Astrocyte (in vitro differentiated cells and primary cell): Measurements from ENCODE around the gene NFE2L1. TPM values are rescaled to one million over a fixed set of nuclear protein-coding genes. Genes with fewer than 3 reads are reported as not detected.

Experiments
- DNase-seq: peaks from one replicate; pipeline ENCODE4 v3.0.0-alpha.2; 2010; ENCODE audit warnings: low read depth
- FAIRE-seq: peaks from 2 replicates; lab custom pipeline; 2011; peaks lifted over from hg19 to GRCh38; lab: Jason Lieb, UNC
- H2AFZ ChIP-seq: 2 replicates; pipeline ENCODE4 v1.6.0; 2012; ENCODE audit warnings: low read depth, low read length, inconsistent platforms
- H3K27ac ChIP-seq: 2 replicates; pipeline ENCODE4 v1.5.1; 2011; ENCODE audit warnings: low read depth, low read length, inconsistent platforms
- H3K27me3 ChIP-seq: 2 replicates; pipeline ENCODE4 v1.6.0; 2011; ENCODE audit warnings: low read length, inconsistent platforms; ENCODE audit not compliant: insufficient read depth
- H3K36me3 ChIP-seq: 2 replicates; pipeline ENCODE4 v1.5.1; 2011; ENCODE audit warnings: low read length, inconsistent platforms; ENCODE audit not compliant: insufficient read depth
- H3K4me1 ChIP-seq: 2 replicates; pipeline ENCODE4 v1.5.1; 2011; ENCODE audit warnings: low read length, inconsistent platforms; ENCODE audit not compliant: insufficient read depth
- H3K4me2 ChIP-seq: 2 replicates; pipeline ENCODE4 v1.6.0; 2012; ENCODE audit warnings: low read length, inconsistent platforms
- H3K4me3 ChIP-seq: 2 replicates; pipeline ENCODE4 v1.5.1; 2011; ENCODE audit warnings: low read depth, mild to moderate bottlenecking, low read length, inconsistent platforms; ENCODE audit not compliant: insufficient read depth
- H3K79me2 ChIP-seq: 2 replicates; pipeline ENCODE4 v1.6.0; 2012; ENCODE audit warnings: mild to moderate bottlenecking, low read length, inconsistent platforms; ENCODE audit not compliant: insufficient read depth
- H3K9ac ChIP-seq: 2 replicates; pipeline ENCODE4 v1.6.0; 2012; ENCODE audit warnings: mild to moderate bottlenecking, low read length, inconsistent platforms
- H3K9me3 ChIP-seq: 2 replicates; pipeline ENCODE4 v1.5.1; 2012; ENCODE audit warnings: low read depth, mild to moderate bottlenecking, low read length, inconsistent platforms; ENCODE audit not compliant: insufficient read depth
- H4K20me1 ChIP-seq: 2 replicates; pipeline ENCODE4 v1.6.0; 2012; ENCODE audit warnings: low read length, inconsistent platforms; ENCODE audit not compliant: insufficient read depth
- H3K27ac Mint-ChIP-seq: one replicate; pipeline ENCODE4 v1.8.0; 2021; ENCODE audit warnings: mild to moderate bottlenecking, mixed read lengths; ENCODE audit not compliant: unreplicated experiment
- H3K27me3 Mint-ChIP-seq: one replicate; pipeline ENCODE4 v1.8.0; 2021; ENCODE audit warnings: low read depth, mixed read lengths; ENCODE audit not compliant: unreplicated experiment
- H3K36me3 Mint-ChIP-seq: one replicate; pipeline ENCODE4 v1.8.0; 2021; ENCODE audit warnings: low read depth, mixed read lengths; ENCODE audit not compliant: unreplicated experiment
- H3K4me1 Mint-ChIP-seq: one replicate; pipeline ENCODE4 v1.8.0; 2021; ENCODE audit warnings: low read depth, mixed read lengths; ENCODE audit not compliant: unreplicated experiment
- H3K4me3 Mint-ChIP-seq: one replicate; pipeline ENCODE4 v1.8.0; 2021; ENCODE audit warnings: mild to moderate bottlenecking, moderate library complexity, mixed read lengths; ENCODE audit not compliant: unreplicated experiment
- H3K9me3 Mint-ChIP-seq: one replicate; pipeline ENCODE4 v1.8.0; 2021; ENCODE audit warnings: mild to moderate bottlenecking, mixed read lengths; ENCODE audit not compliant: unreplicated experiment
- EZH2 ChIP-seq: IDR thresholded peaks from 2 replicates; pipeline ENCODE4 v1.6.1; 2012; ENCODE audit warnings: mild to moderate bottlenecking, low read length, inconsistent platforms; ENCODE audit not compliant: insufficient read depth
- total RNA-seq: library from RNA; stranded (reverse); gene quantifications from 2 replicates; pipeline ENCODE4 v1.2.1, GENCODE V29; 2021
- TF ChIP-seq, protein P1 (sequence below): IDR thresholded peaks from 2 replicates; pipeline ENCODE4 v1.5.1; 2011; ENCODE audit warnings: low read depth, mild to moderate bottlenecking, inconsistent platforms, low read length, moderate library complexity; ENCODE audit not compliant: insufficient read depth

The NFE2L1 gene
- total RNA-seq, 1 donor from 2014 or later = 344 TPM

DNA sequence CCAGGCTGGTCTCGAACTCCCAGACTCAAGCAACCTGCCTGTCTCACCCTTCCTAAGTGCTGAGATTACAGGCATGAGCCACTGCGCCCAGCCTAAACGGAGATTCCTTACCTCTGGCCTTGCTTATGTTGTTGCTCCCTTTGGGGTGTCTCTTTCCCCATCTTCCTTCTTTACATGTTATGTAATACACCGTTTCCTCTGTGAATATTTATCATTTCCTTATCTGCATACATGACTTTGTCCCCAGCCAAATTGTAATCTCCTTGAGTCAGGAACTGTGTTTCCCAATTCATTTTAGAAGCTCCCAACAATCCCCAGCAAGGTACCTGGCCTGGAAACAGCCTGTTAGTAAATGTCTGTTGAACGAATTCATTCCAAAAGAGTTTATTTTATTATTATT lies 26.2 kb upstream of the NFE2L1 start:
- Mint-ChIP-seq H3K36me3 (peaks cover 2% of the 10 kb centered on the region), H3K4me3 (no peak overlapping the region), H3K9me3 (no peaks in the 10 kb centered on the region), H3K4me1 (peaks cover 13% of the 10 kb centered on the region), H3K27ac (no peak overlapping the region), H3K27me3 (peaks cover 10% of the 10 kb centered on the region)
- Histone ChIP-seq H3K9ac (no peak overlapping the region), H3K36me3 (no peaks in the 10 kb centered on the region), H3K4me1 (peaks cover 30% of the 10 kb centered on the region), H3K9me3 (no peaks in the 10 kb centered on the region), H3K27me3 (no peaks in the 10 kb centered on the region), H3K79me2 (no peaks in the 10 kb centered on the region), H3K4me3 (no peak overlapping the region), H2AFZ (no peak overlapping the region), H3K27ac (no peak overlapping the region), H4K20me1 (no peaks in the 10 kb centered on the region), H3K4me2 (no peak overlapping the region)
- no peak for FAIRE-seq
- DNase-seq = no peak
- TF ChIP-seq EZH2 = no peak
- TF ChIP-seq, protein P1, sequence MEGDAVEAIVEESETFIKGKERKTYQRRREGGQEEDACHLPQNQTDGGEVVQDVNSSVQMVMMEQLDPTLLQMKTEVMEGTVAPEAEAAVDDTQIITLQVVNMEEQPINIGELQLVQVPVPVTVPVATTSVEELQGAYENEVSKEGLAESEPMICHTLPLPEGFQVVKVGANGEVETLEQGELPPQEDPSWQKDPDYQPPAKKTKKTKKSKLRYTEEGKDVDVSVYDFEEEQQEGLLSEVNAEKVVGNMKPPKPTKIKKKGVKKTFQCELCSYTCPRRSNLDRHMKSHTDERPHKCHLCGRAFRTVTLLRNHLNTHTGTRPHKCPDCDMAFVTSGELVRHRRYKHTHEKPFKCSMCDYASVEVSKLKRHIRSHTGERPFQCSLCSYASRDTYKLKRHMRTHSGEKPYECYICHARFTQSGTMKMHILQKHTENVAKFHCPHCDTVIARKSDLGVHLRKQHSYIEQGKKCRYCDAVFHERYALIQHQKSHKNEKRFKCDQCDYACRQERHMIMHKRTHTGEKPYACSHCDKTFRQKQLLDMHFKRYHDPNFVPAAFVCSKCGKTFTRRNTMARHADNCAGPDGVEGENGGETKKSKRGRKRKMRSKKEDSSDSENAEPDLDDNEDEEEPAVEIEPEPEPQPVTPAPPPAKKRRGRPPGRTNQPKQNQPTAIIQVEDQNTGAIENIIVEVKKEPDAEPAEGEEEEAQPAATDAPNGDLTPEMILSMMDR = no peak

DNA sequence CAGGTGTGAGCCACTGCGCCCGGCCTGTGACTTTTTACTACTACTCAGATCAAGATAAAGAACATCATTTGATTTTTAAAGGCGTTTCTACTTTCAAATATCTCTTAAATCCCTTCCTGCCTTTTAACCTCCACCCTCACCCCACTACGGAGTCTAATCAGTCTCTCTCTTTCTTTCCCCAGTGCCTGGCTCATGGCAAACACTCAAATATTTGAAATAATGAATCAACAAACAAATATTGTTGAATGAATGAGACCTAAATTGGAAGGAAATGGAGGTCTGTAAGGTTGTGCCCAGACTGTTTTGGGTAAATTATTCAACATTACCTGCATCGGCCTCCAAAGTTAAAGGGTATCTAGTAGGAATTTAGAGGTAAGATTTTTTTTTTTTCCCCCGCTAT lies 25.3 kb upstream of the NFE2L1 start:
- Mint-ChIP-seq H3K4me3 (no peak overlapping the region), H3K36me3 (peaks cover 2% of the 10 kb centered on the region), H3K27ac (no peak overlapping the region), H3K27me3 (peaks cover 13% of the 10 kb centered on the region), H3K9me3 (no peaks in the 10 kb centered on the region), H3K4me1 (peaks cover 9% of the 10 kb centered on the region)
- FAIRE-seq (no peak), DNase-seq (no peak)
- H3K4me2 ChIP-seq = peak overlapping the region; percentile 90
- no peak overlapping the region for H3K9ac ChIP-seq
- no peaks in the 10 kb centered on the region for H3K79me2 ChIP-seq
- H3K4me1 ChIP-seq = peaks cover 31% of the 10 kb centered on the region
- no peaks in the 10 kb centered on the region for H3K9me3 ChIP-seq
- H3K27ac ChIP-seq = no peak overlapping the region
- H2AFZ ChIP-seq = no peak overlapping the region
- H3K36me3 ChIP-seq = no peaks in the 10 kb centered on the region
- TF ChIP-seq, protein P1 = no peak
- no peak for TF ChIP-seq EZH2
- no peaks in the 10 kb centered on the region for H4K20me1 ChIP-seq
- H3K27me3 ChIP-seq = no peaks in the 10 kb centered on the region
- H3K4me3 ChIP-seq = no peak overlapping the region

GRCh38 chr17:48023400-48024148 lies 24.6 kb upstream of the NFE2L1 start:
- Histone ChIP-seq H4K20me1 (no peaks in the 10 kb centered on the region), H3K27me3 (no peaks in the 10 kb centered on the region), H3K9me3 (no peaks in the 10 kb centered on the region), H3K4me1 (peaks cover 31% of the 10 kb centered on the region), H2AFZ (peak overlapping the region; percentile 77), H3K4me2 (peak overlapping the region; percentile 90), H3K27ac (no peak overlapping the region), H3K36me3 (no peaks in the 10 kb centered on the region), H3K9ac (peak overlapping the region; percentile 55), H3K4me3 (peak overlapping the region; percentile 65), H3K79me2 (no peaks in the 10 kb centered on the region)
- Mint-ChIP-seq H3K36me3 (peaks cover 2% of the 10 kb centered on the region), H3K4me1 (peaks cover 9% of the 10 kb centered on the region), H3K27ac (no peak overlapping the region), H3K9me3 (no peaks in the 10 kb centered on the region), H3K27me3 (peaks cover 15% of the 10 kb centered on the region), H3K4me3 (no peak overlapping the region)
- TF ChIP-seq EZH2 = no peak
- TF ChIP-seq, protein P1 = no peak
- DNase-seq (no peak), FAIRE-seq (no peak)
